ENCODE data around the gene TMSB4X. TPM values are rescaled to one million over a fixed set of nuclear protein-coding genes. Genes with fewer than 3 reads are reported as not detected.
"Not testable (repeated sequence)": the region's sequence is repeated elsewhere in the genome, so short reads cannot be mapped to it uniquely, and the experiment has no call there.

TMSB4X gene
- total and polyA plus RNA-seq, 3 donors from 2014 or later, result 384 to 1,448 (median 669) TPM

GRCh38 chrX:12977761-12978204, 2.9 kb downstream of the TMSB4X start:
- WGBS, 2 donors, result 30 to 42% methylated on average over 9 of the region's 9 CpGs
- H3K36me3 ChIP-seq (ENCODE audit: low read depth, missing control alignments), result no peaks in the 10 kb centered on the region
- DNase-seq, result no peak
- TF ChIP-seq CTCF (IDR thresholded peaks at IDR 0.05), result no peak
- TF ChIP-seq POLR2A (IDR thresholded peaks at IDR 0.05), result no peak
- no peaks in the 10 kb centered on the region for H3K9me3 ChIP-seq
- H3K4me1 ChIP-seq, result no peaks in the 10 kb centered on the region
- no peaks in the 10 kb centered on the region for H3K27me3 ChIP-seq
- H3K27ac ChIP-seq, result peak overlapping the region; percentile 44 to 74
- H3K4me3 ChIP-seq, result peak overlapping the region; percentile 72 to 85
- intact Hi-C loops (cut with DNase I; ENCODE audit: low total_unique reads), result no loop called here

DNA sequence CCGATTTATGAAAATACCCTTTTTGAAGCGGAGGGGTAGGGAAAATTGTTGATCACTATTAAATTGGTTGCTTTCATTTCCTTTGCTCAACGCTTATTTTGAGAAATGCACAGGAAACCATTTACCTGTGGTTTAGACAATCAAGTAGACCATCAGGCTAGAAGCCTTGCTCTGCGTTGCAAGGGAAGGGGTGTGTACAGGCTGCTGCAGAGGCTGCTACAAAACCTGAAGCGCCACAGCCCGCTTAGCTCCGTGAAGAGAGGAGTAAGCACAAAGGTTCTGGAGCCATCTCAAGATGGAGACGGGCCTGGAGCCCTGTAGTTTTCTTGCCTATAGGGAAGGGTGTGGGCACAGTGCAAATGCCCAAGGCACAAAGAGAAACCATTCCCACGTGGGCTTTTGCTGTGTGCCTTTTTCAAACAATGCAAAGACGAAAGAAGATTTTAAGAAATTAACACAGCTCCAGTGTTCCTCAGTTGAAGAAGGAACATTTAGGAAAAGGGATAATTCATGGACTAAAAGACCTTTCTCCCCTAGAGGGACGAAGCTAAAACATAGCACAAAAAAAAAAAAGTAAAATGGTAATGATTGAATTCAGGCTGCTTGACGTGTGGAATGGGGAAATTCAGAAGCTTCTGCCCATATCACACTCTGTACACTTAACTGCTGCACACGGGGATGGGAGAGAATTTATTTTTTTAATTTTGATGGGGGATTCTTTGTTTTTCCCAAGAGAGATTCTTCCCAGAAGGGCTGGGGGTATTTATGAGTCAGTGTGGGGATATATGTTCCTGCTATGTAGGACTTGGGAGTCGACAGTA, 3.5 kb downstream of the TMSB4X start:
- H3K27ac ChIP-seq, result peak overlapping the region; percentile 44 to 74
- intact Hi-C loops (cut with DNase I; ENCODE audit: low total_unique reads), result no loop called here
- H3K4me1 ChIP-seq, result no peaks in the 10 kb centered on the region
- H3K27me3 ChIP-seq, result no peaks in the 10 kb centered on the region
- no peak overlapping the region for H3K4me3 ChIP-seq
- peak; percentile 37 for DNase-seq
- H3K36me3 ChIP-seq (ENCODE audit: low read depth, missing control alignments), result no peaks in the 10 kb centered on the region
- WGBS, 2 donors, result 19 to 32% methylated on average over 13 to 14 of the region's 14 CpGs
- H3K9me3 ChIP-seq, result no peaks in the 10 kb centered on the region
- TF ChIP-seq POLR2A (IDR thresholded peaks at IDR 0.05), result no peak
- no peak for TF ChIP-seq CTCF (IDR thresholded peaks at IDR 0.05)

DNA sequence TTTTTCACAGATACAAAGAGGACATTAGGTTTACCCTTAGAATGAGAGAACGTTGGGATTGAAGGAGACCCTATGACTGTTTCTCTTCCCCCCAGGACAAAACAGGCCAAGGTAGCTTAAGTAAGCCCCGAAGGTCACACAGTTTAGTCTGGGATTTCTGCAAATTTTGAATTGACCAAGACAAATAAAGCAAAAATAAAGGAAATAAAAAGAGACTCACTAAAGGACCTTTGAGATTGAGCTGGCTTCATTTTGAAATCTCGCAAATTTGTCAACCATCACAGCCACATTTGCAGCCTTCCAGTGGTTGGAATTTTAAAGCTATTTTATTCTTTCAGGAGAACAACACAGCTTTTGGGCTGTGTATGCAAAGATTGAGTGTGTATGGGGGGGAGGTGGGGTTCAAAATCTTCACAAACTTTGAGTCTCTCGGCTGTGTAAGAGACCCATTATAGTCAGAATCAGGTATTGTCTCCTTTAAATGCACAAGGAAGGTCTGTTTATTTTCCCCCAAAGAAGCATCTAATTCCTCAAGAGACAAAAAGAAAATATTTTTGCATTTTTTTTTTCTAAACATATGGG, 4.2 kb downstream of the TMSB4X start:
- H3K4me3 ChIP-seq, result no peak overlapping the region
- no peaks in the 10 kb centered on the region for H3K4me1 ChIP-seq
- no peaks in the 10 kb centered on the region for H3K27me3 ChIP-seq
- no peak for DNase-seq
- no peaks in the 10 kb centered on the region for H3K9me3 ChIP-seq
- TF ChIP-seq CTCF (IDR thresholded peaks at IDR 0.05) (no peak), POLR2A (IDR thresholded peaks at IDR 0.05) (no peak)
- 35 to 49% methylated on average over 4 of the region's 4 CpGs for WGBS, 2 donors
- H3K27ac ChIP-seq, result peak overlapping the region; percentile 44 to 74
- intact Hi-C loops (cut with DNase I; ENCODE audit: low total_unique reads), result no loop called here
- H3K36me3 ChIP-seq (ENCODE audit: low read depth, missing control alignments), result no peaks in the 10 kb centered on the region

- intact Hi-C loops (cut with DNase I; ENCODE audit: low total_unique reads), result no loop called here
- WGBS, 2 donors, result 26 to 40% methylated on average over 6 of the region's 6 CpGs
These were observed 4.7 kb downstream of the TMSB4X start for GRCh38 chrX:12979616-12980015.

GRCh38 chrX:12980039-12980438, 5.1 kb downstream of the TMSB4X start:
- H3K36me3 ChIP-seq (ENCODE audit: low read depth, missing control alignments); DNase-seq; H3K9me3 ChIP-seq; H3K4me1 ChIP-seq; intact Hi-C loops (cut with DNase I; ENCODE audit: low total_unique reads); H3K4me3 ChIP-seq; H3K27me3 ChIP-seq: not testable (repeated sequence)
- WGBS, 2 donors, result 77 to 90% methylated on average over 7 to 9 of the region's 9 CpGs
- peak overlapping the region in 1 of 2 donors; percentile 10 for H3K27ac ChIP-seq

More at GRCh38 chrX:12979616-12980015, 4.7 kb downstream of the TMSB4X start:
- Histone ChIP-seq H3K9me3 (no peaks in the 10 kb centered on the region), H3K4me1 (no peaks in the 10 kb centered on the region), H3K4me3 (no peak overlapping the region), H3K27ac (peak overlapping the region in 1 of 2 donors; percentile 74), H3K27me3 (no peaks in the 10 kb centered on the region), H3K36me3 (ENCODE audit: low read depth, missing control alignments) (no peaks in the 10 kb centered on the region)
- TF ChIP-seq CTCF (IDR thresholded peaks at IDR 0.05), result no peak
- no peak for TF ChIP-seq POLR2A (IDR thresholded peaks at IDR 0.05)
- DNase-seq, result no peak

Data from testis (tissue), 3 donors.